CD4-positive, alpha-beta T cell treated with Interferon alpha-2 for 1 hour (primary cell): ENCODE results near the gene SP9.

Source experiments
- DNase-seq, 2 donors: peaks; one replicate each; pipeline ENCODE4 v3.0.0-alpha.2; 2020 to 2022

The SP9 gene

GRCh38 chr2:174334781-174335251 is at the start of gene SP9:
SP9 (plus strand) TSS chr2:174334954; CDS start chr2:174335093, 139 bp downstream.
- DNase-seq: no peak

GRCh38 chr2:174286172-174286571 is 48.6 kb upstream of the SP9 start:
- DNase-seq: no peak

GRCh38 chr2:174292908-174293307 is 41.8 kb upstream of the SP9 start:
- no peak for DNase-seq

- no peak for DNase-seq
Observed at GRCh38 chr2:174300114-174300513, 34.6 kb upstream of the SP9 start.

GRCh38 chr2:174312581-174313234 is 22.0 kb upstream of the SP9 start:
- no peak for DNase-seq

GRCh38 chr2:174322149-174322548 is 12.6 kb upstream of the SP9 start:
- DNase-seq: no peak

- no peak for DNase-seq
Observed at GRCh38 chr2:174322746-174323145, 12.0 kb upstream of the SP9 start.

- DNase-seq: no peak
Observed at GRCh38 chr2:174324530-174324929, 10.2 kb upstream of the SP9 start.

GRCh38 chr2:174325373-174326160 is 9.2 kb upstream of the SP9 start:
- DNase-seq: no peak

GRCh38 chr2:174326161-174327020 is 8.4 kb upstream of the SP9 start:
- no peak for DNase-seq

GRCh38 chr2:174327021-174327840 is 7.5 kb upstream of the SP9 start:
- DNase-seq: no peak

GRCh38 chr2:174327841-174328113 is 7.0 kb upstream of the SP9 start:
- no peak for DNase-seq

- DNase-seq: no peak
Observed at GRCh38 chr2:174328114-174328960, 6.4 kb upstream of the SP9 start.

GRCh38 chr2:174328961-174329715 is 5.6 kb upstream of the SP9 start:
- no peak for DNase-seq

GRCh38 chr2:174330945-174331594 is 3.7 kb upstream of the SP9 start:
- DNase-seq: no peak

GRCh38 chr2:174331595-174332216 is 3.0 kb upstream of the SP9 start:
- DNase-seq: no peak

- no peak for DNase-seq
Observed at GRCh38 chr2:174332217-174332963, 2.4 kb upstream of the SP9 start.

GRCh38 chr2:174333017-174333371 is 1.8 kb upstream of the SP9 start:
- no peak for DNase-seq
